GM12878 (cell line): ENCODE measurements around the gene SEMA3G. TPM values are rescaled to one million over a fixed set of nuclear protein-coding genes. Genes with fewer than 3 reads are reported as not detected.

ENCODE experiments used
- ATAC-seq: fragments of 200-7000 bp; cut with Tn5 transposase; 3 replicates; pipeline ENCODE4 v1.9.1; 2020; ENCODE audit warnings: mild to moderate bottlenecking, moderate library complexity
- BruUV-seq: library from RNA; stranded (reverse); fragments of 400-500 nt; replicated peaks from 2 replicates; lab custom pipeline; 2021; lab: Mats Ljungman, UMichigan
- CTCF ChIA-PET: fragments of 300-600 bp; sonication (Branson Sonifier 250); formaldehyde crosslinking; extraction: SDS; loops from one replicate; lab custom pipeline; 2021; ENCODE audit warnings: inconsistent platforms; lab: Yijun Ruan, JAX
- POLR2A ChIA-PET: fragments of 350-600 bp; formaldehyde crosslinking; extraction: SDS; loops from one replicate; lab custom pipeline; 2021; ENCODE audit warnings: inconsistent platforms; lab: Charles Lee
- RAD21 ChIA-PET: fragments of 300-600 bp; sonication (Branson Sonifier 250); formaldehyde crosslinking; loops from one replicate; lab custom pipeline; 2023; ENCODE audit warnings: antibody characterized with exemption; ENCODE audit not compliant: unreplicated experiment; lab: Charles Lee
- SMC1A ChIA-PET: fragments of 300-600 bp; sonication (Branson Sonifier 250); formaldehyde crosslinking; loops from one replicate; lab custom pipeline; 2023; ENCODE audit not compliant: unreplicated experiment, uncharacterized antibody; lab: Charles Lee
- DNase-seq: peaks from one replicate; pipeline ENCODE4 v3.0.0-alpha.2; 2011; ENCODE audit warnings: low read depth, low spot score
- FAIRE-seq: peaks from 3 replicates; lab custom pipeline; 2011; peaks lifted over from hg19 to GRCh38; lab: Jason Lieb, UNC
- H2AFZ ChIP-seq: 2 replicates; pipeline ENCODE4 v1.6.0; 2011; ENCODE audit warnings: low read depth, low read length, control low read depth; ENCODE audit not compliant: control insufficient read depth
- H3K27ac ChIP-seq: 2 replicates; pipeline ENCODE4 v1.5.1; 2011; ENCODE audit warnings: control low read depth; ENCODE audit not compliant: control insufficient read depth, insufficient read depth
- H3K27me3 ChIP-seq, 2 experiments: replicated peaks in 1 of 2; 2 replicates each; pipeline versions ENCODE4 v1.6.0 to v1.6.1; 2011; ENCODE audit warnings: low read length in 1 of 2; ENCODE audit not compliant: control insufficient read depth in 2 of 2, insufficient read depth in 2 of 2
- H3K36me3 ChIP-seq, 2 experiments: 2 replicates each; pipeline ENCODE4 v1.5.1; 2011; ENCODE audit warnings: low read length in 1 of 2; ENCODE audit not compliant: control insufficient read depth in 2 of 2, insufficient read depth in 2 of 2
- H3K4me1 ChIP-seq: 2 replicates; pipeline ENCODE4 v1.6.1; 2011; ENCODE audit warnings: mild to moderate bottlenecking, low read length, moderate library complexity, mixed read lengths; ENCODE audit not compliant: control insufficient read depth, insufficient read depth
- H3K4me2 ChIP-seq: 2 replicates; pipeline ENCODE4 v1.6.0; 2011; ENCODE audit warnings: control low read depth; ENCODE audit not compliant: control insufficient read depth, insufficient read depth
- H3K4me3 ChIP-seq: fragments of 200-600 bp; sonication (generic); 2 replicates; pipeline ENCODE4 v1.5.1; 2016
- H3K79me2 ChIP-seq: 2 replicates; pipeline ENCODE4 v1.6.0; 2011; ENCODE audit warnings: low read length; ENCODE audit not compliant: control insufficient read depth, insufficient read depth
- H3K9ac ChIP-seq: 2 replicates; pipeline ENCODE4 v1.8.0; 2011; ENCODE audit warnings: low read length, control low read depth, mixed read lengths; ENCODE audit not compliant: control insufficient read depth, insufficient read depth
- H3K9me3 ChIP-seq: replicated peaks from 3 replicates; pipeline ENCODE4 v1.5.1; 2011; ENCODE audit warnings: mild to moderate bottlenecking, low read length; ENCODE audit not compliant: control insufficient read depth, insufficient read depth
- H4K20me1 ChIP-seq: 2 replicates; pipeline ENCODE4 v1.6.0; 2011; ENCODE audit not compliant: control insufficient read depth, insufficient read depth
- KAT2A ChIP-seq: conservative IDR thresholded peaks from 2 replicates; pipeline ENCODE4 v1.6.1; 2011; ENCODE audit warnings: low read depth, low read length; ENCODE audit not compliant: control insufficient read depth
- PML ChIP-seq: IDR thresholded peaks from 2 replicates; pipeline ENCODE4 v1.6.1; 2012; ENCODE audit warnings: low read length, inconsistent platforms
- POU2F2 ChIP-seq: IDR thresholded peaks from 3 replicates; pipeline ENCODE4 v1.6.1; 2011; ENCODE audit warnings: low read depth, mild to moderate bottlenecking, low read length, borderline replicate concordance
- TARDBP ChIP-seq: IDR thresholded peaks from 2 replicates; pipeline ENCODE4 v1.6.1; 2016; ENCODE audit warnings: borderline replicate concordance
- WGBS: methylation state at CpG from one replicate; pipeline ENCODE4 v1.1.6; 2016; ENCODE audit warnings: low lambda C conversion rate; ENCODE audit not compliant: insufficient replicate concordance, insufficient coverage; ENCODE audit errors: missing lambda C conversion rate; 5-methylcytosine and 5-hydroxymethylcytosine counted together
- in situ Hi-C: fragments of 300-500 bp; cut with MboI; formaldehyde crosslinking; loops from 9 replicates; pipeline ENCODE4 v1.14.3; 2018; ENCODE audit warnings: mixed read lengths
- intact Hi-C: fragments of 100-400 bp; cut with micrococcal nuclease; formaldehyde crosslinking; loops from one replicate; pipeline ENCODE4 v1.14.2; 2022; ENCODE audit not compliant: unreplicated experiment
- polyA plus RNA-seq, 11 experiments: library from polyadenylated mRNA; depleted of rRNA in 4 of 11; unstranded in 6 of 11; stranded (reverse) in 5 of 11; fragments of >200 nt; fragmentation: Nextera tagmentation in 4 of 11; fragmentation: Illumina TruSeq in 1 of 11; extraction: Ambion mirVana in 4 of 11; extraction: Trizol in 1 of 11; gene quantifications; 1 replicate in 1 of 11; 2 replicates in 10 of 11; pipeline versions ENCODE4 v1.2.1 to v1.2.3, GENCODE V29; 2011 to 2016; ENCODE audit warnings: inconsistent platforms in 2 of 11, missing spikeins in 2 of 11, low read depth in 1 of 11
- total RNA-seq, 4 experiments: library from RNA; depleted of rRNA in 3 of 4; stranded (reverse); fragments of >200 nt in 3 of 4; fragmentation: Illumina TruSeq in 1 of 4; extraction: Trizol in 1 of 4; gene quantifications; 2 replicates each; pipeline versions ENCODE4 v1.2.1 to v1.2.3, GENCODE V29; 2013 to 2021
- TF ChIP-seq, protein P1 (sequence below): IDR thresholded peaks from 2 replicates; pipeline ENCODE4 v1.6.1; 2011; ENCODE audit warnings: low read depth, mild to moderate bottlenecking, low read length, moderate library complexity, borderline replicate concordance; ENCODE audit errors: extremely low read depth
- TF ChIP-seq, protein P2 (sequence below): IDR thresholded peaks from 2 replicates; pipeline ENCODE4 v1.6.1; 2011; ENCODE audit warnings: mild to moderate bottlenecking, low read depth, low read length, moderate library complexity; ENCODE audit not compliant: insufficient replicate concordance
- TF ChIP-seq, protein P3 (sequence below): fragments of 450-650 bp; formaldehyde crosslinking; IDR thresholded peaks from 2 replicates; pipeline ENCODE4 v1.4.0; 2022; ENCODE audit warnings: mild to moderate bottlenecking, moderate library complexity

The SEMA3G gene
- total and polyA plus RNA-seq, 10 of the 15 experiments (the other 5 are each of a cell fraction or from before 2014, with no cell fraction given) = 0.03 to 0.04 TPM; not detected in 8

DNA sequence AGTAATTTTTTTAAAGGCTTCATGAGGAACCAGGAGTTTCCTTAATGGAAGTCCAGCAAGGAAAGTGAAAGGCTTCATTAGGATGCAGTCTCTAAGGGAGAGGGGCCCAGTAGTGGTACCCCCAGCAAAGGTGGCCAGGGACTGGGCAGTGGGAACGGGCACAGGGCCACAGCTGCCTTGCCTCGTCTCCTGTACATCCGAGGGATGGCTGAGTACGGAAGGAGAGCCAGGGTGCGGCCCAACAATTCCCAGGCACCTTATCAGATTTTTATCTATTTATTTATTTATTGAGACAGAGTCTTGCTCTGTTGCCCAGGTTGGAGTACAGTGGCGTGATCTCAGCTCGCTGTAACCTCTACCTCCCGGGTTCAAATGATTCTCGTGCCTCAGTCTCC, 14.5 kb downstream of the SEMA3G start:
- Histone ChIP-seq H3K4me1 (no peaks in the 10 kb centered on the region), H3K9ac (no peak overlapping the region), H3K4me3 (no peak overlapping the region), H3K27ac (no peak overlapping the region), H3K9me3 (no peaks in the 10 kb centered on the region), H3K79me2 (no peaks in the 10 kb centered on the region), H3K4me2 (no peak overlapping the region), H2AFZ (no peak overlapping the region), H3K27me3 (no peaks in the 10 kb centered on the region), H4K20me1 (no peaks in the 10 kb centered on the region), H3K36me3 (no peaks in the 10 kb centered on the region)
- WGBS = 43% methylated on average over 9 of the region's 9 CpGs
- ATAC-seq = no peak
- DNase-seq = no peak
- ChIA-PET SMC1A (interaction anchor here (1.7 kb wide), 1 partner anchor 18 kb away, joined by 4 read pairs; no protein-coding TSS in a partner anchor), POLR2A (no interaction called here), CTCF (interaction anchor here (1.5 to 8.8 kb wide), 3 partner anchors 11 to 18 kb away, joined by 3 to 147 read pairs (median 16); partner anchors contain the start of gene SEMA3G), RAD21 (no interaction called here)
- in situ Hi-C loops = no loop called here
- intact Hi-C loops = no loop called here
- BruUV-seq = no TSS peak
- no peak for FAIRE-seq
- TF ChIP-seq KAT2A (no peak), PML (no peak), TARDBP (no peak), POU2F2 (no peak)
- TF ChIP-seq, protein P1, sequence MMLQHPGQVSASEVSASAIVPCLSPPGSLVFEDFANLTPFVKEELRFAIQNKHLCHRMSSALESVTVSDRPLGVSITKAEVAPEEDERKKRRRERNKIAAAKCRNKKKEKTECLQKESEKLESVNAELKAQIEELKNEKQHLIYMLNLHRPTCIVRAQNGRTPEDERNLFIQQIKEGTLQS = no peak
- TF ChIP-seq, protein P2, sequence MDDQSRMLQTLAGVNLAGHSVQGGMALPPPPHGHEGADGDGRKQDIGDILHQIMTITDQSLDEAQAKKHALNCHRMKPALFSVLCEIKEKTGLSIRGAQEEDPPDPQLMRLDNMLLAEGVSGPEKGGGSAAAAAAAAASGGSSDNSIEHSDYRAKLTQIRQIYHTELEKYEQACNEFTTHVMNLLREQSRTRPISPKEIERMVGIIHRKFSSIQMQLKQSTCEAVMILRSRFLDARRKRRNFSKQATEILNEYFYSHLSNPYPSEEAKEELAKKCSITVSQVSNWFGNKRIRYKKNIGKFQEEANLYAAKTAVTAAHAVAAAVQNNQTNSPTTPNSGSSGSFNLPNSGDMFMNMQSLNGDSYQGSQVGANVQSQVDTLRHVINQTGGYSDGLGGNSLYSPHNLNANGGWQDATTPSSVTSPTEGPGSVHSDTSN = no peak
- TF ChIP-seq, protein P3, sequence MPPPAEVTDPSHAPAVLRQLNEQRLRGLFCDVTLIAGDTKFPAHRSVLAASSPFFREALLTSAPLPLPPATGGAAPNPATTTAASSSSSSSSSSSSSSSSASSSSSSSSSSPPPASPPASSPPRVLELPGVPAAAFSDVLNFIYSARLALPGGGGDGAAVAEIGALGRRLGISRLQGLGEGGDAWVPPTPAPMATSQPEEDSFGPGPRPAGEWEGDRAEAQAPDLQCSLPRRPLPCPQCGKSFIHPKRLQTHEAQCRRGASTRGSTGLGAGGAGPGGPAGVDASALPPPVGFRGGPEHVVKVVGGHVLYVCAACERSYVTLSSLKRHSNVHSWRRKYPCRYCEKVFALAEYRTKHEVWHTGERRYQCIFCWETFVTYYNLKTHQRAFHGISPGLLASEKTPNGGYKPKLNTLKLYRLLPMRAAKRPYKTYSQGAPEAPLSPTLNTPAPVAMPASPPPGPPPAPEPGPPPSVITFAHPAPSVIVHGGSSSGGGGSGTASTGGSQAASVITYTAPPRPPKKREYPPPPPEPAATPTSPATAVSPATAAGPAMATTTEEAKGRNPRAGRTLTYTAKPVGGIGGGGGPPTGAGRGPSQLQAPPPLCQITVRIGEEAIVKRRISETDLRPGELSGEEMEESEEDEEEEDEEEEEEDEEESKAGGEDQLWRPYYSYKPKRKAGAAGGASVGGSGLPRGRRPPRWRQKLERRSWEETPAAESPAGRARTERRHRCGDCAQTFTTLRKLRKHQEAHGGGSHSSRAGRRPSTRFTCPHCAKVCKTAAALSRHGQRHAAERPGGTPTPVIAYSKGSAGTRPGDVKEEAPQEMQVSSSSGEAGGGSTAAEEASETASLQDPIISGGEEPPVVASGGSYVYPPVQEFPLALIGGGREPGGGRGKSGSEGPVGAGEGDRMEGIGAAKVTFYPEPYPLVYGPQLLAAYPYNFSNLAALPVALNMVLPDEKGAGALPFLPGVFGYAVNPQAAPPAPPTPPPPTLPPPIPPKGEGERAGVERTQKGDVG = no peak
